Activated naive CD4-positive, alpha-beta T cell treated with anti-CD3 and anti-CD28 coated beads, Interleukin-2, amount 10 ng/mL, durations not matched to agents 7 days and 5 days (primary cell): ENCODE results near the gene MAP4K3.
A peak's percentile ranks its signal among the peaks of the same experiment; 100 is the strongest.

ENCODE experiments used
- CTCF ChIA-PET: fragments of 350-600 bp; sonication (Branson Sonifier 250); formaldehyde crosslinking; loops from one replicate; lab custom pipeline; 2021; ENCODE audit warnings: antibody characterized with exemption; lab: Charles Lee
- DNase-seq: peaks from one replicate; pipeline ENCODE4 v3.0.0-alpha.2; 2020
- H3K27ac Mint-ChIP-seq: one replicate; pipeline ENCODE4 v1.8.0; 2021; ENCODE audit warnings: mild to moderate bottlenecking, moderate library complexity, mixed read lengths
- H3K27me3 Mint-ChIP-seq: one replicate; pipeline ENCODE4 v1.8.0; 2021; ENCODE audit warnings: mild to moderate bottlenecking, mixed read lengths
- H3K36me3 Mint-ChIP-seq: one replicate; pipeline ENCODE4 v1.8.0; 2021; ENCODE audit warnings: mixed read lengths
- H3K4me1 Mint-ChIP-seq: one replicate; pipeline ENCODE4 v1.8.0; 2021; ENCODE audit warnings: mixed read lengths
- H3K4me3 Mint-ChIP-seq: one replicate; pipeline ENCODE4 v1.8.0; 2021; ENCODE audit warnings: mild to moderate bottlenecking, moderate library complexity, mixed read lengths
- H3K9me3 Mint-ChIP-seq: one replicate; pipeline ENCODE4 v1.8.0; 2021; ENCODE audit warnings: mixed read lengths

MAP4K3 gene

GRCh38 chr2:39232141-39232540 lies 204.9 kb downstream of the MAP4K3 start:
- CTCF ChIA-PET: interaction anchor here (0.7 to 2.5 kb wide), 6 partner anchors 170 to 553 kb away, joined by 3 to 19 read pairs (median 4); no protein-coding TSS in a partner anchor
- no peaks in the 10 kb centered on the region for H3K36me3 Mint-ChIP-seq
- H3K4me3 Mint-ChIP-seq: no peak overlapping the region
- no peaks in the 10 kb centered on the region for H3K9me3 Mint-ChIP-seq
- no peak for DNase-seq
- peaks cover 3% of the 10 kb centered on the region for H3K27me3 Mint-ChIP-seq
- no peak overlapping the region for H3K27ac Mint-ChIP-seq
- H3K4me1 Mint-ChIP-seq: peaks cover 28% of the 10 kb centered on the region

- H3K27me3 Mint-ChIP-seq: no peaks in the 10 kb centered on the region
- peak overlapping the region; percentile 96 for H3K27ac Mint-ChIP-seq
- DNase-seq: peak; percentile 63
- H3K4me3 Mint-ChIP-seq: peak overlapping the region; percentile 74
- no peaks in the 10 kb centered on the region for H3K9me3 Mint-ChIP-seq
- H3K36me3 Mint-ChIP-seq: peaks cover 2% of the 10 kb centered on the region
- CTCF ChIA-PET: interaction anchor here (0.7 to 6.0 kb wide), 44 partner anchors 11 to 647 kb away, joined by 3 to 159 read pairs (median 4); partner anchors contain the start of gene SOS1
- H3K4me1 Mint-ChIP-seq: peaks cover 55% of the 10 kb centered on the region
Measured at GRCh38 chr2:39228413-39229209, 208.5 kb downstream of the MAP4K3 start.

- DNase-seq: peak; percentile 90
- Mint-ChIP-seq H3K9me3 (no peaks in the 10 kb centered on the region), H3K27me3 (no peaks in the 10 kb centered on the region), H3K27ac (peak overlapping the region; percentile 96), H3K4me3 (peak overlapping the region; percentile 74), H3K4me1 (peaks cover 55% of the 10 kb centered on the region), H3K36me3 (peaks cover 4% of the 10 kb centered on the region)
- CTCF ChIA-PET: interaction anchor here (0.7 to 6.0 kb wide), 26 partner anchors 10 to 646 kb away, joined by 3 to 159 read pairs (median 6); partner anchors contain the start of gene SOS1
Measured at GRCh38 chr2:39227628-39228412, 209.3 kb downstream of the MAP4K3 start.

GRCh38 chr2:39225567-39225966 lies 211.5 kb downstream of the MAP4K3 start:
- Mint-ChIP-seq H3K36me3 (peaks cover 12% of the 10 kb centered on the region), H3K4me1 (peaks cover 65% of the 10 kb centered on the region), H3K27ac (peak overlapping the region; percentile 34), H3K4me3 (no peak overlapping the region), H3K9me3 (peaks cover 6% of the 10 kb centered on the region), H3K27me3 (no peaks in the 10 kb centered on the region)
- CTCF ChIA-PET: interaction anchor here (0.7 to 6.0 kb wide), 6 partner anchors 92 to 278 kb away, joined by 3 to 155 read pairs (median 3); partner anchors contain the start of gene SOS1
- DNase-seq: no peak

GRCh38 chr2:39223909-39224308 lies 213.2 kb downstream of the MAP4K3 start:
- no peak overlapping the region for H3K27ac Mint-ChIP-seq
- H3K9me3 Mint-ChIP-seq: peaks cover 6% of the 10 kb centered on the region
- DNase-seq: no peak
- CTCF ChIA-PET: interaction anchor here (1.0 kb wide), 1 partner anchor 99 kb away, joined by 5 read pairs; no protein-coding TSS in a partner anchor
- H3K4me3 Mint-ChIP-seq: no peak overlapping the region
- no peaks in the 10 kb centered on the region for H3K27me3 Mint-ChIP-seq
- H3K36me3 Mint-ChIP-seq: peaks cover 16% of the 10 kb centered on the region
- peaks cover 68% of the 10 kb centered on the region for H3K4me1 Mint-ChIP-seq

- peaks cover 6% of the 10 kb centered on the region for H3K9me3 Mint-ChIP-seq
- H3K4me1 Mint-ChIP-seq: peaks cover 68% of the 10 kb centered on the region
- CTCF ChIA-PET: interaction anchor here (1.4 kb wide), 1 partner anchor 101 kb away, joined by 5 read pairs; the partner anchor contains the start of gene SOS1
- no peak for DNase-seq
- H3K4me3 Mint-ChIP-seq: no peak overlapping the region
- H3K36me3 Mint-ChIP-seq: peaks cover 19% of the 10 kb centered on the region
- H3K27ac Mint-ChIP-seq: peak overlapping the region; percentile 46
- H3K27me3 Mint-ChIP-seq: no peaks in the 10 kb centered on the region
Measured at GRCh38 chr2:39221459-39221858, 215.6 kb downstream of the MAP4K3 start.

- Mint-ChIP-seq H3K27me3 (no peaks in the 10 kb centered on the region), H3K4me3 (no peak overlapping the region), H3K36me3 (peaks cover 20% of the 10 kb centered on the region), H3K9me3 (peaks cover 6% of the 10 kb centered on the region), H3K4me1 (peaks cover 69% of the 10 kb centered on the region), H3K27ac (peak overlapping the region; percentile 76)
- no peak for DNase-seq
- CTCF ChIA-PET: no interaction called here
Measured at GRCh38 chr2:39220136-39220535, 216.9 kb downstream of the MAP4K3 start.

GRCh38 chr2:39218391-39218790 lies 218.7 kb downstream of the MAP4K3 start:
- DNase-seq: peak; percentile 47
- peaks cover 75% of the 10 kb centered on the region for H3K4me1 Mint-ChIP-seq
- H3K9me3 Mint-ChIP-seq: peaks cover 6% of the 10 kb centered on the region
- H3K4me3 Mint-ChIP-seq: peak overlapping the region; percentile 16
- H3K36me3 Mint-ChIP-seq: peaks cover 30% of the 10 kb centered on the region
- CTCF ChIA-PET: interaction anchor here (1.1 to 5.1 kb wide), 5 partner anchors 9 to 99 kb away, joined by 3 to 25 read pairs (median 14); partner anchors contain the start of gene SOS1
- H3K27me3 Mint-ChIP-seq: no peaks in the 10 kb centered on the region
- peak overlapping the region; percentile 97 for H3K27ac Mint-ChIP-seq

GRCh38 chr2:39217192-39217550 lies 219.9 kb downstream of the MAP4K3 start:
- H3K27me3 Mint-ChIP-seq: no peaks in the 10 kb centered on the region
- H3K27ac Mint-ChIP-seq: peak overlapping the region; percentile 97
- peaks cover 6% of the 10 kb centered on the region for H3K9me3 Mint-ChIP-seq
- no peak for DNase-seq
- CTCF ChIA-PET: interaction anchor here (1.1 to 5.1 kb wide), 5 partner anchors 10 to 96 kb away, joined by 3 to 25 read pairs (median 14); partner anchors contain the start of gene SOS1
- peaks cover 80% of the 10 kb centered on the region for H3K4me1 Mint-ChIP-seq
- H3K4me3 Mint-ChIP-seq: peak overlapping the region; percentile 26
- H3K36me3 Mint-ChIP-seq: peaks cover 32% of the 10 kb centered on the region

GRCh38 chr2:39216346-39217191 lies 220.5 kb downstream of the MAP4K3 start:
- no peaks in the 10 kb centered on the region for H3K27me3 Mint-ChIP-seq
- H3K4me3 Mint-ChIP-seq: peak overlapping the region; percentile 26
- peaks cover 78% of the 10 kb centered on the region for H3K4me1 Mint-ChIP-seq
- peak overlapping the region; percentile 97 for H3K27ac Mint-ChIP-seq
- CTCF ChIA-PET: interaction anchor here (1.5 to 5.1 kb wide), 3 partner anchors 11 to 92 kb away, joined by 3 to 25 read pairs (median 19); no protein-coding TSS in a partner anchor
- peaks cover 2% of the 10 kb centered on the region for H3K9me3 Mint-ChIP-seq
- peak; percentile 92 for DNase-seq
- H3K36me3 Mint-ChIP-seq: peaks cover 30% of the 10 kb centered on the region

- Mint-ChIP-seq H3K27me3 (no peaks in the 10 kb centered on the region), H3K4me1 (peaks cover 83% of the 10 kb centered on the region), H3K9me3 (peaks cover 4% of the 10 kb centered on the region), H3K27ac (peak overlapping the region; percentile 97), H3K36me3 (peaks cover 34% of the 10 kb centered on the region), H3K4me3 (no peak overlapping the region)
- no peak for DNase-seq
- CTCF ChIA-PET: interaction anchor here (0.8 to 5.1 kb wide), 3 partner anchors 13 to 91 kb away, joined by 3 to 25 read pairs (median 3); no protein-coding TSS in a partner anchor
Measured at GRCh38 chr2:39215545-39215944, 221.5 kb downstream of the MAP4K3 start.

- peaks cover 66% of the 10 kb centered on the region for H3K4me1 Mint-ChIP-seq
- DNase-seq: no peak
- peaks cover 26% of the 10 kb centered on the region for H3K36me3 Mint-ChIP-seq
- no peak overlapping the region for H3K4me3 Mint-ChIP-seq
- no peaks in the 10 kb centered on the region for H3K27me3 Mint-ChIP-seq
- CTCF ChIA-PET: interaction anchor here (0.6 to 2.3 kb wide), 2 partner anchors 17 to 86 kb away, joined by 3 to 7 read pairs; no protein-coding TSS in a partner anchor
- no peak overlapping the region for H3K27ac Mint-ChIP-seq
- peaks cover 4% of the 10 kb centered on the region for H3K9me3 Mint-ChIP-seq
Measured at GRCh38 chr2:39213015-39213414, 224.1 kb downstream of the MAP4K3 start.

- no peak for DNase-seq
- Mint-ChIP-seq H3K36me3 (peaks cover 30% of the 10 kb centered on the region), H3K27ac (no peak overlapping the region), H3K4me3 (no peak overlapping the region), H3K27me3 (no peaks in the 10 kb centered on the region), H3K4me1 (peaks cover 46% of the 10 kb centered on the region), H3K9me3 (peaks cover 4% of the 10 kb centered on the region)
- CTCF ChIA-PET: interaction anchor here (0.7 to 1.9 kb wide), 5 partner anchors 9 to 82 kb away, joined by 3 to 6 read pairs (median 3); no protein-coding TSS in a partner anchor
Measured at GRCh38 chr2:39210846-39211245, 226.2 kb downstream of the MAP4K3 start.
